Epithelial cell of alveolus of lung (primary cell): ENCODE measurements around the gene GIMAP1. TPM values are rescaled to one million over a fixed set of nuclear protein-coding genes. Genes with fewer than 3 reads are reported as not detected.

Source experiments
- total RNA-seq: library from RNA; depleted of rRNA; stranded (reverse); fragments of >200 nt; gene quantifications from 2 replicates; pipeline ENCODE4 v1.2.1, GENCODE V29; 2015

Gene GIMAP1
- under 0.01 TPM in 1 of 2 replicates, not detected in the other for total RNA-seq

DNA sequence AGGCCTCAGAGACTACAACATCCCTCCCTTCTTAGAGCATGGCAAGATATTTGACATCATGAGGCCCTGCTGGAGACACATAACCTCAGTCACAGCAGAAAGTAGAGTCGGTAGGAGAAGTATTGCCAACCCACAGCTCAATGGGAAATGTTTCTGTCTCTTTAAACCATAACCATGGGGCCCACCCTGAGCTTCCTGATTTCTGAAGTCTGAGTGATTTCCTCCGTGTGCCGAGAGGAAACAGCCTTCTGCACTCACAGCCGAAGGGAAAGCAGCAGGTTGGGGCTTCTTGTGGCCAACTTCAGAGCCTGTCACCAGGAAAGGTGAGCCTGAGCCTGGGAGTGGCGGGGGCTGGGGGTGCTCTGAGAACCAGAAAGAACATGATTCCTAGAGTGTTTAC is at the start of gene GIMAP1:
Gene GIMAP1, plus strand, starts transcription at position 246 of the 400 bp plus-strand sequence. CDS start 2,435 bp downstream, outside the sequence.

DNA sequence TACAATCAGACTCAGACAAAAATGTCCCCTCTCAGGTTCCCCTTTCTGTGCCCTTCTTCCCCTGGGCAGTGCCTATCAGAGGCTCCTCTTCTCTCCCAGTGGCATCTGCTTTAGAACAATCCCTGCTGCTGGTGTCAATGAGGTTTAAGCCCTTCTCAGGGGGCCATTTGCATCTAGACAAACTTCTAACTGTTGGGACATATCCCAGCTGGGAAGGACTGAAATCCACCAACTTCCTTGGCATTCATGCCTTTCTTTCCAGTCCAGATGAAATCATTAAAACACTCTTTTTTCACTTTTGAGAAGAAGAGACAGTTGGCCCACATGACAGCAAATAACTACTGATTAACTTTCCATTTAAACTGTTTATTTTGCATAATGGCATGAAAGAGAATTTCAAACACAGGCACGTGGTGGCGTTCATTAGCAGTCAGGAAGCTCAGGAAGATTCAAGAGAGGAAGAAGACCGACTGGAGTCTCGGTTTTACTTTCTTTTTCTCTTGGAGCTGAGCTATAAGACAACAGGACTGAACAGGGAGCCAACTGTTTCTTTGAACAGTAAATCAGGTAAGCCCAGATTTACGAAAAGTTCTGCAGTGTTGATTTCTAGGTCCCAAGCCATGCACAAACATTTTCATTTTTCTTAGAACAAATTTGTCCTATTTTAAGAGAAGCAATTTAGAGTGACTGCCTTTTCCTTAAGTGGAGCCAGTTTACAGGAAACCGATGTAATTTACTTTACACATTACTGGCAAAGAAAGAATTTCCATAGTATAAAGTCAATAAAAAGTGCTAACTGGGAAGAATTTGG is 31.0 kb upstream of the GIMAP1 start, which contains the start of gene GIMAP2:
Gene GIMAP2, plus strand, starts transcription at position 488 of the 811 bp plus-strand sequence. CDS start 1,354 bp downstream, outside the sequence.

DNA sequence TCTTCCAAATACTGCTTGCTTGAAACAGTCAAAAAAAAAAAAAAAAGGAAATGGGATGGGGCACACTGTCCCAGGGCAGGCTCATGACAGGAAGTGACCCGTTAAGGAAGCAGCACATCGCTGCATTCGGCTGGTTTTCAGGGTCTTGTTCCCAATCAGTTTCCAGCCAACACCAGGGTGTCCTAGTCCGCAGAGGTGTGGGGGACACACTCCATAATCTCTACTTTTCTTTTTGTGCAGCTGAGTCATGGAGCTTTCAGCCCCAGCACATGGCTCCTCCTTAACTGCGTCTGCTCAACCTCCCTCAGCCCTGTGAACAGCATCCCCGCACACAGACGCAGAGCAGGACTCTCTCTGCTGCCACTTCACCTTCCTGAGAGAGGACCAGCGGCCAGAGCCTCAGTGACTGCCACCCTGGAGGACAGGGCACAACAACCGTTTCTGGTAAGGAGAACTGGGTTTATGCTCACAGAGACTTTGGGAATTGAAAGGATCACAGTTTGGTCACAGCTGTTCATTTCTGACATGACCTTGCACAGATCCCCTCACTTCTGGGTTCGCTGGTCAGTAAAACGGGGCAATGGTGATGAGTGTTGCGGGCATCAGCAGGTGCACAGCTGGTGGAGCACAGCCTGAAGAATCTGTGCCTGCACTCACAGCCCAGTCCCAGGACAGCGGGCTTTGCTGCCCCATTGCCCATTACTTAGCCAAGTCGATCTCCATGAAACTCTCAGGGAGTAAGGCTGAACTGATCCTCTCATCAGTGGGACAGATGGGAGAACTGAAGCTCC is 21.0 kb downstream of the GIMAP1 start, which contains the start of gene GIMAP5:
Gene GIMAP5, plus strand, starts transcription at position 154 of the 791 bp plus-strand sequence. CDS start 3,467 bp downstream, outside the sequence.

Other genes with a start within 250 kb of the GIMAP1 start
- gene GIMAP7, start 201.7 kb upstream of the GIMAP1 start, total RNA-seq, result 0.13 TPM in 1 of 2 replicates, not detected in the other
- 1.4 TPM in 1 of 2 replicates, not detected in the other for gene GIMAP4, start 149.2 kb upstream of the GIMAP1 start, total RNA-seq
- 0.39 and 1.0 TPM in 2 replicates for gene GIMAP6, start 84.2 kb upstream of the GIMAP1 start, total RNA-seq
- gene GIMAP2, start 30.9 kb upstream of the GIMAP1 start, total RNA-seq, result 1.0 and 2.1 TPM in 2 replicates
- gene GIMAP5, start 20.8 kb downstream of the GIMAP1 start, total RNA-seq, result 0.13 TPM in 1 of 2 replicates, not detected in the other
- 14.3 TPM in 1 of 2 replicates, not detected in the other for gene TMEM176B, start 83.8 kb downstream of the GIMAP1 start, total RNA-seq
- 19.9 TPM in 1 of 2 replicates, not detected in the other for gene TMEM176A, start 84.2 kb downstream of the GIMAP1 start, total RNA-seq
- not detected in 2 replicates for gene AOC1, start 135.9 kb downstream of the GIMAP1 start, total RNA-seq